ENCODE measurements around the gene SPDYC.

SPDYC gene

GRCh38 chr11:65181569-65182257, 11.7 kb downstream of the SPDYC start, which contains the start of gene CAPN1:
TSS of gene CAPN1 (plus strand) at chr11:65181928. CDS start at chr11:65182702, 774 bp downstream.
- peak within 1 kb of the TSS; percentile 86 for H2AFZ ChIP-seq (ENCODE audit: low read depth, low read length, severe bottlenecking)
- no peaks in the 10 kb centered on the region for H3K36me3 ChIP-seq (ENCODE audit: low read length)
- H3K9ac ChIP-seq (ENCODE audit: low read length), result peak within 1 kb of the TSS; percentile 87
- no peaks in the 10 kb centered on the region for H4K20me1 ChIP-seq (ENCODE audit: low read depth, low read length)
- H3F3A ChIP-seq (ENCODE audit: insufficient read depth), result peaks cover 13% of the 10 kb centered on the region; the same call in 1 of the 2 replicates
- H3K9me2 ChIP-seq (replicated peaks; ENCODE audit: insufficient read depth, low read length), result no peaks in the 10 kb centered on the region
- H3K27me3 ChIP-seq (ENCODE audit: low read length), result no peaks in the 10 kb centered on the region
- TF ChIP-seq CTCF (IDR thresholded peaks at IDR 0.05; ENCODE audit: insufficient read depth, low read length, poor library complexity, severe bottlenecking) (no peak), EZH2phosphoT487 (conservative IDR thresholded peaks at IDR 0.05; ENCODE audit: low read length) (no peak)
- H3K9me3 ChIP-seq (ENCODE audit: insufficient read depth, low read length), result no peaks in the 10 kb centered on the region
- H3K27ac ChIP-seq (ENCODE audit: low read depth, low read length), result peak within 1 kb of the TSS; percentile 62
- peak within 1 kb of the TSS; percentile 72 for H3K4me3 ChIP-seq (ENCODE audit: insufficient read depth, low read length, poor library complexity, severe bottlenecking)
- H3K79me2 ChIP-seq (ENCODE audit: insufficient read depth, low read length), result peaks cover 6% of the 10 kb centered on the region; the same call in 1 of the 2 replicates
- H3K4me2 ChIP-seq (ENCODE audit: low read depth, low read length, poor library complexity, severe bottlenecking), result peak within 1 kb of the TSS; percentile 65

- H3K4me2 ChIP-seq (ENCODE audit: low read depth, low read length, poor library complexity, severe bottlenecking), result peak overlapping the region; percentile 65
- TF ChIP-seq CTCF (IDR thresholded peaks at IDR 0.05; ENCODE audit: insufficient read depth, low read length, poor library complexity, severe bottlenecking) (no peak), EZH2phosphoT487 (conservative IDR thresholded peaks at IDR 0.05; ENCODE audit: low read length) (no peak)
- H3K9ac ChIP-seq (ENCODE audit: low read length), result peak overlapping the region; percentile 87
- peak overlapping the region; percentile 86 for H2AFZ ChIP-seq (ENCODE audit: low read depth, low read length, severe bottlenecking)
- H4K20me1 ChIP-seq (ENCODE audit: low read depth, low read length), result no peaks in the 10 kb centered on the region
- H3F3A ChIP-seq (ENCODE audit: insufficient read depth), result peaks cover 13% of the 10 kb centered on the region; the same call in 1 of the 2 replicates
- no peaks in the 10 kb centered on the region for H3K27me3 ChIP-seq (ENCODE audit: low read length)
- no peaks in the 10 kb centered on the region for H3K36me3 ChIP-seq (ENCODE audit: low read length)
- no peaks in the 10 kb centered on the region for H3K9me3 ChIP-seq (ENCODE audit: insufficient read depth, low read length)
- H3K79me2 ChIP-seq (ENCODE audit: insufficient read depth, low read length), result peaks cover 6% of the 10 kb centered on the region; the same call in 1 of the 2 replicates
- peak overlapping the region; percentile 72 for H3K4me3 ChIP-seq (ENCODE audit: insufficient read depth, low read length, poor library complexity, severe bottlenecking)
- H3K9me2 ChIP-seq (replicated peaks; ENCODE audit: insufficient read depth, low read length), result no peaks in the 10 kb centered on the region
- H3K27ac ChIP-seq (ENCODE audit: low read depth, low read length), result peak overlapping the region; percentile 62
Observed at GRCh38 chr11:65182258-65183170, 12.5 kb downstream of the SPDYC start.

- Histone ChIP-seq H3F3A (ENCODE audit: insufficient read depth) (peaks cover 13% of the 10 kb centered on the region; the same call in 1 of the 2 replicates), H3K9me3 (ENCODE audit: insufficient read depth, low read length) (no peaks in the 10 kb centered on the region), H3K9me2 (replicated peaks; ENCODE audit: insufficient read depth, low read length) (no peaks in the 10 kb centered on the region), H2AFZ (ENCODE audit: low read depth, low read length, severe bottlenecking) (no peak overlapping the region), H3K27me3 (ENCODE audit: low read length) (no peaks in the 10 kb centered on the region), H3K36me3 (ENCODE audit: low read length) (no peaks in the 10 kb centered on the region), H3K4me3 (ENCODE audit: insufficient read depth, low read length, poor library complexity, severe bottlenecking) (no peak overlapping the region), H3K27ac (ENCODE audit: low read depth, low read length) (no peak overlapping the region), H3K4me2 (ENCODE audit: low read depth, low read length, poor library complexity, severe bottlenecking) (no peak overlapping the region), H4K20me1 (ENCODE audit: low read depth, low read length) (no peaks in the 10 kb centered on the region), H3K9ac (ENCODE audit: low read length) (no peak overlapping the region), H3K79me2 (ENCODE audit: insufficient read depth, low read length) (peaks cover 6% of the 10 kb centered on the region; the same call in 1 of the 2 replicates)
- TF ChIP-seq EZH2phosphoT487 (conservative IDR thresholded peaks at IDR 0.05; ENCODE audit: low read length), result no peak
- no peak for TF ChIP-seq CTCF (IDR thresholded peaks at IDR 0.05; ENCODE audit: insufficient read depth, low read length, poor library complexity, severe bottlenecking)
Observed at GRCh38 chr11:65183201-65183891, 13.3 kb downstream of the SPDYC start.
